Fibroblast of lung (primary cell): ENCODE data around the gene GPRIN2. TPM values are rescaled to one million over a fixed set of nuclear protein-coding genes. Genes with fewer than 3 reads are reported as not detected.

Experiments
- DNase-seq, 2 donors: peaks; one replicate each; pipeline versions ENCODE4 v3.0.0 to v3.0.0-alpha.2; 2010; ENCODE audit warnings: low read depth in 2 of 2
- H2AFZ ChIP-seq: 2 replicates; pipeline ENCODE4 v1.5.1; 2012; ENCODE audit warnings: low read length, control low read depth, inconsistent platforms
- H3K27ac ChIP-seq: 2 replicates; pipeline ENCODE4 v1.5.1; 2011; ENCODE audit warnings: low read length, control low read depth; ENCODE audit not compliant: insufficient read depth
- H3K27me3 ChIP-seq: 2 replicates; pipeline ENCODE4 v1.5.1; 2011; ENCODE audit warnings: mild to moderate bottlenecking, low read length; ENCODE audit not compliant: control insufficient read depth, insufficient read depth
- H3K36me3 ChIP-seq: 2 replicates; pipeline ENCODE4 v1.5.1; 2011; ENCODE audit warnings: low read length; ENCODE audit not compliant: control insufficient read depth, insufficient read depth
- H3K4me1 ChIP-seq: 2 replicates; pipeline ENCODE4 v1.5.1; 2011; ENCODE audit warnings: low read length; ENCODE audit not compliant: control insufficient read depth, insufficient read depth; ENCODE audit errors: extremely low read depth
- H3K4me2 ChIP-seq: 2 replicates; pipeline ENCODE4 v1.5.1; 2011; ENCODE audit warnings: low read length, control low read depth; ENCODE audit not compliant: insufficient read depth; ENCODE audit errors: extremely low read depth
- H3K4me3 ChIP-seq, 4 experiments: fragments of 200-600 bp in 1 of 4; sonication (generic) in 1 of 4; replicated peaks in 1 of 4; 2 replicates each; pipeline ENCODE4 v1.5.1; 2011 to 2016; ENCODE audit warnings: low read length in 4 of 4, low read depth in 3 of 4, mild to moderate bottlenecking in 3 of 4, control low read depth in 2 of 4, inconsistent platforms in 1 of 4, mixed read lengths in 1 of 4; ENCODE audit not compliant: insufficient read depth in 1 of 4; ENCODE audit errors: control extremely low read depth in 1 of 4
- H3K79me2 ChIP-seq: 2 replicates; pipeline ENCODE4 v1.5.1; 2012; ENCODE audit warnings: mild to moderate bottlenecking, low read length, inconsistent platforms; ENCODE audit not compliant: control insufficient read depth, insufficient read depth
- H3K9ac ChIP-seq: 2 replicates; pipeline ENCODE4 v1.5.1; 2011; ENCODE audit warnings: mild to moderate bottlenecking, low read length, control low read depth; ENCODE audit not compliant: insufficient read depth
- H3K9me3 ChIP-seq: 2 replicates; pipeline ENCODE4 v1.5.1; 2012; ENCODE audit warnings: low read depth, low read length; ENCODE audit not compliant: control insufficient read depth, insufficient read depth
- H4K20me1 ChIP-seq: 2 replicates; pipeline ENCODE4 v1.5.1; 2011; ENCODE audit warnings: low read length; ENCODE audit not compliant: control insufficient read depth, insufficient read depth; ENCODE audit errors: extremely low read depth
- EZH2 ChIP-seq: IDR thresholded peaks from 2 replicates; pipeline ENCODE4 v1.5.1; 2012; ENCODE audit warnings: low read length, control low read depth, mild to moderate bottlenecking; ENCODE audit errors: missing control alignments
- polyA plus RNA-seq, 2 donors: library from polyadenylated mRNA; depleted of rRNA in 1 of 2; stranded (reverse) in 1 of 2; unstranded in 1 of 2; fragments of >200 nt; gene quantifications; 2 replicates each; pipeline ENCODE4 v1.2.1, GENCODE V29; 2011 to 2012; ENCODE audit warnings: missing spikeins in 1 of 2
- total RNA-seq: library from RNA; depleted of rRNA; stranded (reverse); fragments of >200 nt; gene quantifications from 2 replicates; pipeline ENCODE4 v1.2.1, GENCODE V29; 2014
- TF ChIP-seq, protein P1 (sequence below), 2 donors: IDR thresholded peaks in 1 of 2; conservative IDR thresholded peaks in 1 of 2; 1 replicate in 1 of 2; 2 replicates in 1 of 2; pipeline ENCODE4 v1.5.1; 2011 to 2012; ENCODE audit warnings: low read length in 2 of 2, control low read depth in 1 of 2, inconsistent platforms in 1 of 2, low read depth in 1 of 2, mild to moderate bottlenecking in 1 of 2

GPRIN2 gene
- total and polyA plus RNA-seq, 2 donors (not counting 1 experiment from before 2014, with no cell fraction given) = not detected

- H3K4me1 ChIP-seq = no peaks in the 10 kb centered on the region
- no peak overlapping the region for H3K27ac ChIP-seq
- H3K9me3 ChIP-seq = no peaks in the 10 kb centered on the region
- H3K79me2 ChIP-seq = no peaks in the 10 kb centered on the region
- H2AFZ ChIP-seq = no peak overlapping the region
- no peaks in the 10 kb centered on the region for H4K20me1 ChIP-seq
- H3K9ac ChIP-seq = no peak overlapping the region
- peaks cover 11% of the 10 kb centered on the region for H3K27me3 ChIP-seq
- no peak overlapping the region for H3K4me3 ChIP-seq
- no peak for DNase-seq
- no peaks in the 10 kb centered on the region for H3K36me3 ChIP-seq
- TF ChIP-seq, protein P1, sequence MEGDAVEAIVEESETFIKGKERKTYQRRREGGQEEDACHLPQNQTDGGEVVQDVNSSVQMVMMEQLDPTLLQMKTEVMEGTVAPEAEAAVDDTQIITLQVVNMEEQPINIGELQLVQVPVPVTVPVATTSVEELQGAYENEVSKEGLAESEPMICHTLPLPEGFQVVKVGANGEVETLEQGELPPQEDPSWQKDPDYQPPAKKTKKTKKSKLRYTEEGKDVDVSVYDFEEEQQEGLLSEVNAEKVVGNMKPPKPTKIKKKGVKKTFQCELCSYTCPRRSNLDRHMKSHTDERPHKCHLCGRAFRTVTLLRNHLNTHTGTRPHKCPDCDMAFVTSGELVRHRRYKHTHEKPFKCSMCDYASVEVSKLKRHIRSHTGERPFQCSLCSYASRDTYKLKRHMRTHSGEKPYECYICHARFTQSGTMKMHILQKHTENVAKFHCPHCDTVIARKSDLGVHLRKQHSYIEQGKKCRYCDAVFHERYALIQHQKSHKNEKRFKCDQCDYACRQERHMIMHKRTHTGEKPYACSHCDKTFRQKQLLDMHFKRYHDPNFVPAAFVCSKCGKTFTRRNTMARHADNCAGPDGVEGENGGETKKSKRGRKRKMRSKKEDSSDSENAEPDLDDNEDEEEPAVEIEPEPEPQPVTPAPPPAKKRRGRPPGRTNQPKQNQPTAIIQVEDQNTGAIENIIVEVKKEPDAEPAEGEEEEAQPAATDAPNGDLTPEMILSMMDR (conservative IDR thresholded peaks at IDR 0.05 in 1 of 2, IDR thresholded peaks at IDR 0.05 in 1 of 2; ENCODE audit: low read depth in 1 of 2, low read length in 2 of 2) = no peak
- no peak for TF ChIP-seq EZH2
- no peak overlapping the region for H3K4me2 ChIP-seq
Observed at GRCh38 chr10:46541735-46542566, 14.5 kb downstream of the GPRIN2 start.

- no peaks in the 10 kb centered on the region for H3K9me3 ChIP-seq
- H3K4me2 ChIP-seq = no peak overlapping the region
- H3K27ac ChIP-seq = no peak overlapping the region
- H3K4me3 ChIP-seq = peak overlapping the region in 2 of 4 experiments; percentile 3 to 15
- no peaks in the 10 kb centered on the region for H3K4me1 ChIP-seq
- H2AFZ ChIP-seq = no peak overlapping the region
- DNase-seq = peak in 1 of 2 donors; percentile 24
- no peak overlapping the region for H3K9ac ChIP-seq
- H3K27me3 ChIP-seq = peaks cover 14% of the 10 kb centered on the region
- H3K36me3 ChIP-seq = no peaks in the 10 kb centered on the region
- no peaks in the 10 kb centered on the region for H3K79me2 ChIP-seq
- no peaks in the 10 kb centered on the region for H4K20me1 ChIP-seq
- TF ChIP-seq, protein P1 (conservative IDR thresholded peaks at IDR 0.05 in 1 of 2, IDR thresholded peaks at IDR 0.05 in 1 of 2; ENCODE audit: low read depth in 1 of 2, low read length in 2 of 2) = peak in 1 of 2 donors; percentile 20
- TF ChIP-seq EZH2 = no peak
Observed at GRCh38 chr10:46541017-46541661, 15.3 kb downstream of the GPRIN2 start.

- Histone ChIP-seq H3K27ac (peak overlapping the region; percentile 29), H3K9ac (no peak overlapping the region), H3K4me1 (no peaks in the 10 kb centered on the region), H4K20me1 (no peaks in the 10 kb centered on the region), H3K4me3 (peak overlapping the region in 1 of 4 experiments; percentile 3), H3K4me2 (peak overlapping the region; percentile 26), H3K79me2 (no peaks in the 10 kb centered on the region), H2AFZ (peak overlapping the region; percentile 52), H3K36me3 (no peaks in the 10 kb centered on the region), H3K27me3 (peaks cover 14% of the 10 kb centered on the region), H3K9me3 (no peaks in the 10 kb centered on the region)
- TF ChIP-seq, protein P1 (conservative IDR thresholded peaks at IDR 0.05 in 1 of 2, IDR thresholded peaks at IDR 0.05 in 1 of 2; ENCODE audit: low read depth in 1 of 2, low read length in 2 of 2) = no peak
- TF ChIP-seq EZH2 = peak; percentile 46
- DNase-seq = no peak
Observed at GRCh38 chr10:46540412-46541016, 15.9 kb downstream of the GPRIN2 start.
